DOHH2 (cell line): Measurements from ENCODE around the gene SEZ6L2.

Source experiments
- H3F3A ChIP-seq: fragments of 200-600 bp; sonication (generic), shearing (Covaris generic); 2 replicates; pipeline ENCODE4 v1.6.0; 2016; ENCODE audit warnings: antibody characterized with exemption, mild to moderate bottlenecking; ENCODE audit not compliant: control insufficient read depth, insufficient read depth
- H3K27ac ChIP-seq: fragments of 200-600 bp; sonication (generic); 2 replicates; pipeline ENCODE4 v1.5.1; 2014; ENCODE audit warnings: low read depth, mild to moderate bottlenecking, low read length, moderate library complexity
- H3K27me3 ChIP-seq: fragments of 200-600 bp; sonication (generic); 2 replicates; pipeline ENCODE4 v1.6.1; 2014; ENCODE audit warnings: mild to moderate bottlenecking, low read length, mixed read lengths; ENCODE audit not compliant: control insufficient read depth
- H3K36me3 ChIP-seq: fragments of 200-600 bp; sonication (generic); 2 replicates; pipeline ENCODE4 v1.6.1; 2014; ENCODE audit warnings: mild to moderate bottlenecking, low read length, moderate library complexity, mixed read lengths; ENCODE audit not compliant: control insufficient read depth
- H3K4me1 ChIP-seq: fragments of 200-600 bp; sonication (generic); 2 replicates; pipeline ENCODE4 v1.6.1; 2014; ENCODE audit warnings: mild to moderate bottlenecking, low read length, mixed read lengths; ENCODE audit not compliant: control insufficient read depth
- H3K4me2 ChIP-seq: fragments of 200-600 bp; sonication (generic); 2 replicates; pipeline ENCODE4 v1.6.0; 2014; ENCODE audit warnings: mild to moderate bottlenecking, low read length, moderate library complexity
- H3K4me3 ChIP-seq: fragments of 200-600 bp; sonication (generic); 2 replicates; pipeline ENCODE4 v1.5.1; 2014; ENCODE audit warnings: mild to moderate bottlenecking, low read length, mixed read lengths
- H3K79me2 ChIP-seq: fragments of 200-600 bp; sonication (generic); 2 replicates; pipeline ENCODE4 v1.6.1; 2014; ENCODE audit warnings: mild to moderate bottlenecking, low read length, mixed read lengths; ENCODE audit not compliant: control insufficient read depth
- H3K9me2 ChIP-seq: fragments of 200-600 bp; sonication (generic); replicated peaks from 2 replicates; pipeline ENCODE4 v1.6.1; 2014; ENCODE audit warnings: mild to moderate bottlenecking, low read length, mixed read lengths; ENCODE audit not compliant: control insufficient read depth
- H3K9me3 ChIP-seq: fragments of 200-600 bp; sonication (generic); 2 replicates; pipeline ENCODE4 v1.6.1; 2014; ENCODE audit warnings: antibody characterized with exemption, low read length, mixed read lengths; ENCODE audit not compliant: control insufficient read depth, insufficient read depth
- H4K20me1 ChIP-seq: fragments of 200-600 bp; sonication (generic); 2 replicates; pipeline ENCODE4 v1.6.0; 2014; ENCODE audit warnings: low read depth, mild to moderate bottlenecking, antibody characterized with exemption, low read length, moderate library complexity; ENCODE audit not compliant: control insufficient read depth, insufficient read depth
- EZH2phosphoT487 ChIP-seq: fragments of 200-600 bp; sonication (generic); IDR thresholded peaks from 2 replicates; pipeline ENCODE4 v1.6.1; 2017; ENCODE audit warnings: borderline replicate concordance, mild to moderate bottlenecking, antibody characterized with exemption, low read length, moderate library complexity, mixed read lengths
- TF ChIP-seq, protein P1 (sequence below): fragments of 200-600 bp; sonication (generic); IDR thresholded peaks from one replicate; pipeline ENCODE4 v1.5.1; 2014; ENCODE audit warnings: antibody characterized with exemption, mild to moderate bottlenecking, low read depth, low read length; ENCODE audit not compliant: poor library complexity, severe bottlenecking

SEZ6L2 gene

GRCh38 chr16:29857133-29857760, 42.1 kb downstream of the SEZ6L2 start:
- TF ChIP-seq, protein P1, sequence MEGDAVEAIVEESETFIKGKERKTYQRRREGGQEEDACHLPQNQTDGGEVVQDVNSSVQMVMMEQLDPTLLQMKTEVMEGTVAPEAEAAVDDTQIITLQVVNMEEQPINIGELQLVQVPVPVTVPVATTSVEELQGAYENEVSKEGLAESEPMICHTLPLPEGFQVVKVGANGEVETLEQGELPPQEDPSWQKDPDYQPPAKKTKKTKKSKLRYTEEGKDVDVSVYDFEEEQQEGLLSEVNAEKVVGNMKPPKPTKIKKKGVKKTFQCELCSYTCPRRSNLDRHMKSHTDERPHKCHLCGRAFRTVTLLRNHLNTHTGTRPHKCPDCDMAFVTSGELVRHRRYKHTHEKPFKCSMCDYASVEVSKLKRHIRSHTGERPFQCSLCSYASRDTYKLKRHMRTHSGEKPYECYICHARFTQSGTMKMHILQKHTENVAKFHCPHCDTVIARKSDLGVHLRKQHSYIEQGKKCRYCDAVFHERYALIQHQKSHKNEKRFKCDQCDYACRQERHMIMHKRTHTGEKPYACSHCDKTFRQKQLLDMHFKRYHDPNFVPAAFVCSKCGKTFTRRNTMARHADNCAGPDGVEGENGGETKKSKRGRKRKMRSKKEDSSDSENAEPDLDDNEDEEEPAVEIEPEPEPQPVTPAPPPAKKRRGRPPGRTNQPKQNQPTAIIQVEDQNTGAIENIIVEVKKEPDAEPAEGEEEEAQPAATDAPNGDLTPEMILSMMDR: no peak
- TF ChIP-seq EZH2phosphoT487: no peak
- H3K4me2 ChIP-seq: no peak overlapping the region
- H3K9me3 ChIP-seq: no peaks in the 10 kb centered on the region
- no peaks in the 10 kb centered on the region for H4K20me1 ChIP-seq
- no peak overlapping the region for H3K4me3 ChIP-seq
- H3F3A ChIP-seq: no peaks in the 10 kb centered on the region
- H3K9me2 ChIP-seq: no peaks in the 10 kb centered on the region
- H3K27me3 ChIP-seq: no peaks in the 10 kb centered on the region
- H3K27ac ChIP-seq: no peak overlapping the region
- peaks cover 4% of the 10 kb centered on the region for H3K4me1 ChIP-seq
- peaks cover 14% of the 10 kb centered on the region for H3K79me2 ChIP-seq
- H3K36me3 ChIP-seq: peaks cover 20% of the 10 kb centered on the region

- Histone ChIP-seq H3K9me2 (no peaks in the 10 kb centered on the region), H3K9me3 (no peaks in the 10 kb centered on the region), H3K79me2 (no peaks in the 10 kb centered on the region), H3F3A (no peaks in the 10 kb centered on the region), H3K27ac (no peak overlapping the region), H3K4me1 (no peaks in the 10 kb centered on the region), H3K27me3 (no peaks in the 10 kb centered on the region), H3K4me2 (no peak overlapping the region), H3K4me3 (no peak overlapping the region), H3K36me3 (peaks cover 7% of the 10 kb centered on the region; the same call in 1 of the 2 replicates), H4K20me1 (no peaks in the 10 kb centered on the region)
- TF ChIP-seq, protein P1: no peak
- TF ChIP-seq EZH2phosphoT487: no peak
These were observed 44.7 kb downstream of the SEZ6L2 start for GRCh38 chr16:29854520-29855100.

- no peak for TF ChIP-seq EZH2phosphoT487
- TF ChIP-seq, protein P1: no peak
These were observed 46.7 kb downstream of the SEZ6L2 start for GRCh38 chr16:29852654-29853053.

More at GRCh38 chr16:29852654-29853053, 46.7 kb downstream of the SEZ6L2 start:
- Histone ChIP-seq H4K20me1 (no peaks in the 10 kb centered on the region), H3K27me3 (no peaks in the 10 kb centered on the region), H3F3A (no peaks in the 10 kb centered on the region), H3K4me1 (no peaks in the 10 kb centered on the region), H3K4me3 (no peak overlapping the region), H3K36me3 (no peaks in the 10 kb centered on the region), H3K4me2 (no peak overlapping the region), H3K9me3 (no peaks in the 10 kb centered on the region), H3K79me2 (no peaks in the 10 kb centered on the region), H3K9me2 (no peaks in the 10 kb centered on the region), H3K27ac (no peak overlapping the region)
